ENCODE results near the gene USP25. TPM values are rescaled to one million over a fixed set of nuclear protein-coding genes. Genes with fewer than 3 reads are reported as not detected.

Gene USP25
- total RNA-seq, 3 donors from 2014 or later = 52.8 to 78.4 (median 53.0) TPM

GRCh38 chr21:15904389-15904788 is 174.6 kb downstream of the USP25 start:
- H3K4me1 ChIP-seq = no peaks in the 10 kb centered on the region
- H3K4me3 ChIP-seq = no peak overlapping the region
- no peak overlapping the region for H3K27ac ChIP-seq
- H3K27me3 ChIP-seq = no peaks in the 10 kb centered on the region
- TF ChIP-seq POLR2AphosphoS5 (IDR thresholded peaks at IDR 0.05) (no peak), CTCF (IDR thresholded peaks at IDR 0.05) (no peak), POLR2A (IDR thresholded peaks at IDR 0.05) (no peak)
- no peak for DNase-seq (ENCODE audit: low spot score in 2 of 2)
- H3K36me3 ChIP-seq = no peaks in the 10 kb centered on the region
- H3K9me3 ChIP-seq = peaks cover 0 to 24% of the 10 kb centered on the region in 2 donors
- intact Hi-C loops (cut with DNase I; ENCODE audit: low total_unique reads) = no loop called here

- no peak for DNase-seq (ENCODE audit: low spot score in 2 of 2)
- intact Hi-C loops (cut with DNase I; ENCODE audit: low total_unique reads) = no loop called here
Measured at GRCh38 chr21:15908187-15908586, 178.4 kb downstream of the USP25 start.

GRCh38 chr21:15928196-15928595 is 198.4 kb downstream of the USP25 start:
- H3K4me3 ChIP-seq = no peak overlapping the region
- intact Hi-C loops (cut with DNase I; ENCODE audit: low total_unique reads) = no loop called here
- H3K36me3 ChIP-seq = no peaks in the 10 kb centered on the region
- H3K27me3 ChIP-seq = no peaks in the 10 kb centered on the region
- H3K9me3 ChIP-seq = no peaks in the 10 kb centered on the region
- no peak overlapping the region for H3K27ac ChIP-seq
- TF ChIP-seq POLR2A (IDR thresholded peaks at IDR 0.05) = no peak
- TF ChIP-seq POLR2AphosphoS5 (IDR thresholded peaks at IDR 0.05) = no peak
- no peak for TF ChIP-seq CTCF (IDR thresholded peaks at IDR 0.05)
- DNase-seq (ENCODE audit: low spot score in 2 of 2) = no peak
- no peaks in the 10 kb centered on the region for H3K4me1 ChIP-seq

More at GRCh38 chr21:15908187-15908586, 178.4 kb downstream of the USP25 start:
- H3K36me3 ChIP-seq = no peaks in the 10 kb centered on the region
- H3K9me3 ChIP-seq = peaks cover 0 to 8% of the 10 kb centered on the region in 2 donors
- H3K27me3 ChIP-seq = no peaks in the 10 kb centered on the region
- H3K4me3 ChIP-seq = no peak overlapping the region
- no peaks in the 10 kb centered on the region for H3K4me1 ChIP-seq
- H3K27ac ChIP-seq = no peak overlapping the region
- TF ChIP-seq POLR2A (IDR thresholded peaks at IDR 0.05) (no peak), CTCF (IDR thresholded peaks at IDR 0.05) (no peak), POLR2AphosphoS5 (IDR thresholded peaks at IDR 0.05) (no peak)

GRCh38 chr21:15928686-15929425 is 199.1 kb downstream of the USP25 start:
- intact Hi-C loops (cut with DNase I; ENCODE audit: low total_unique reads) = no loop called here

More at GRCh38 chr21:15928686-15929425, 199.1 kb downstream of the USP25 start:
- H3K27me3 ChIP-seq = no peaks in the 10 kb centered on the region
- H3K4me1 ChIP-seq = no peaks in the 10 kb centered on the region
- no peak overlapping the region for H3K27ac ChIP-seq
- DNase-seq (ENCODE audit: low spot score in 2 of 2) = no peak
- no peak for TF ChIP-seq CTCF (IDR thresholded peaks at IDR 0.05)
- TF ChIP-seq POLR2A (IDR thresholded peaks at IDR 0.05) = no peak
- TF ChIP-seq POLR2AphosphoS5 (IDR thresholded peaks at IDR 0.05) = no peak
- no peaks in the 10 kb centered on the region for H3K36me3 ChIP-seq
- H3K9me3 ChIP-seq = no peaks in the 10 kb centered on the region
- no peak overlapping the region for H3K4me3 ChIP-seq

All from breast epithelium (tissue), 4 donors.